Epithelial cell of proximal tubule (primary cell): ENCODE data around the gene UGT1A6. TPM values are rescaled to one million over a fixed set of nuclear protein-coding genes. Genes with fewer than 3 reads are reported as not detected.

Source experiments
- DNase-seq: peaks from one replicate; pipeline ENCODE4 v3.0.0-alpha.2; 2011; ENCODE audit warnings: low read depth
- H3K4me3 ChIP-seq: 2 replicates; pipeline ENCODE4 v1.5.1; 2011; ENCODE audit warnings: low read depth, mild to moderate bottlenecking, low read length
- total RNA-seq: library from RNA; depleted of rRNA; stranded (reverse); fragments of >200 nt; gene quantifications from 2 replicates; pipeline ENCODE4 v1.2.3, GENCODE V29; 2015
- TF ChIP-seq, protein P1 (sequence below): conservative IDR thresholded peaks from 2 replicates; pipeline ENCODE4 v1.5.1; 2012; ENCODE audit warnings: low read depth, mild to moderate bottlenecking, low read length

UGT1A6 gene
- total RNA-seq, 1 donor from 2014 or later = 0.52 TPM

- no peak overlapping the region for H3K4me3 ChIP-seq
- TF ChIP-seq, protein P1, sequence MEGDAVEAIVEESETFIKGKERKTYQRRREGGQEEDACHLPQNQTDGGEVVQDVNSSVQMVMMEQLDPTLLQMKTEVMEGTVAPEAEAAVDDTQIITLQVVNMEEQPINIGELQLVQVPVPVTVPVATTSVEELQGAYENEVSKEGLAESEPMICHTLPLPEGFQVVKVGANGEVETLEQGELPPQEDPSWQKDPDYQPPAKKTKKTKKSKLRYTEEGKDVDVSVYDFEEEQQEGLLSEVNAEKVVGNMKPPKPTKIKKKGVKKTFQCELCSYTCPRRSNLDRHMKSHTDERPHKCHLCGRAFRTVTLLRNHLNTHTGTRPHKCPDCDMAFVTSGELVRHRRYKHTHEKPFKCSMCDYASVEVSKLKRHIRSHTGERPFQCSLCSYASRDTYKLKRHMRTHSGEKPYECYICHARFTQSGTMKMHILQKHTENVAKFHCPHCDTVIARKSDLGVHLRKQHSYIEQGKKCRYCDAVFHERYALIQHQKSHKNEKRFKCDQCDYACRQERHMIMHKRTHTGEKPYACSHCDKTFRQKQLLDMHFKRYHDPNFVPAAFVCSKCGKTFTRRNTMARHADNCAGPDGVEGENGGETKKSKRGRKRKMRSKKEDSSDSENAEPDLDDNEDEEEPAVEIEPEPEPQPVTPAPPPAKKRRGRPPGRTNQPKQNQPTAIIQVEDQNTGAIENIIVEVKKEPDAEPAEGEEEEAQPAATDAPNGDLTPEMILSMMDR = no peak
- DNase-seq = no peak
Observed at GRCh38 chr2:233758141-233758540, 65.5 kb downstream of the UGT1A6 start.

DNA sequence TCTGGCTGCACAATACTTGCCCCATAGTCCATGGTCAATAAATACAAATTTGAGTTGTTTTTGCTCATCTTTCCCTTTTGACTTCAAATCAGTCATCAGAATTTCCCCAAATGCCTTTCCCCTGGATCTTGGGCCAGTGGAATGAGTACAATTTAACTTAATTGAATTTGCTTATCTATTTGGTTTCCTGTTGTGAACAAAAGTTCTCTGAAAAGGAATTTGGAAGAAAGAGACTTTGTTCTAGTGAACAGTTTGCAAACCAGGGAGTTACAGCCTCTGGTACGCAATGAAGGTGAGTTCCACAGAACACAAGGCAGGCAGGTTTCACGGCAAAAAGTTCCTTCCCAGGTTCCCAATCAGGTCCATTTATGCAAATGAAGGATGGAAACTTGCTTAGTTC lies 66.2 kb downstream of the UGT1A6 start:
- TF ChIP-seq, protein P1 = no peak
- DNase-seq = no peak
- H3K4me3 ChIP-seq = no peak overlapping the region

- TF ChIP-seq, protein P1 = no peak
- no peak for DNase-seq
- no peak within 1 kb of the TSS for H3K4me3 ChIP-seq
Observed at GRCh38 chr2:233760043-233760442, 67.4 kb downstream of the UGT1A6 start, which contains the start of gene UGT1A1. Gene UGT1A1 (plus strand): TSS chr2:233760270. CDS start chr2:233760288, 18 bp downstream.

- TF ChIP-seq, protein P1 = no peak
- H3K4me3 ChIP-seq = no peak overlapping the region
- no peak for DNase-seq
Observed at GRCh38 chr2:233761040-233761769, 68.5 kb downstream of the UGT1A6 start.

GRCh38 chr2:233764264-233764663 lies 71.6 kb downstream of the UGT1A6 start:
- TF ChIP-seq, protein P1 = no peak
- H3K4me3 ChIP-seq = no peak overlapping the region
- DNase-seq = no peak

- DNase-seq = no peak
Observed at GRCh38 chr2:233764761-233765160, 72.1 kb downstream of the UGT1A6 start.

More at GRCh38 chr2:233764761-233765160, 72.1 kb downstream of the UGT1A6 start:
- H3K4me3 ChIP-seq = no peak overlapping the region
- TF ChIP-seq, protein P1 = no peak
